ENCODE results near the gene GOLGA3. TPM values are rescaled to one million over a fixed set of nuclear protein-coding genes. Genes with fewer than 3 reads are reported as not detected.

GOLGA3 gene
- total RNA-seq, 1 donor from 2014 or later, result 78.7 TPM

GRCh38 chr12:132740652-132741051 lies 88.0 kb downstream of the GOLGA3 start:
- DNase-seq (ENCODE audit: low spot score), result no peak
- intact Hi-C loops (cut with micrococcal nuclease), result no loop called here
- H3K4me3 Mint-ChIP-seq, result no peak overlapping the region
- peaks cover 7% of the 10 kb centered on the region for H3K4me1 Mint-ChIP-seq (ENCODE audit: low read depth)
- H3K9me3 Mint-ChIP-seq, result no peaks in the 10 kb centered on the region
- no peak overlapping the region for H3K27ac Mint-ChIP-seq
- no peaks in the 10 kb centered on the region for H3K27me3 Mint-ChIP-seq (ENCODE audit: insufficient read depth)
- peaks cover 76% of the 10 kb centered on the region for H3K36me3 Mint-ChIP-seq (ENCODE audit: low read depth)

- intact Hi-C loops (cut with micrococcal nuclease), result no loop called here
- Mint-ChIP-seq H3K4me3 (no peak overlapping the region), H3K36me3 (ENCODE audit: low read depth) (peaks cover 77% of the 10 kb centered on the region), H3K27ac (no peak overlapping the region), H3K4me1 (ENCODE audit: low read depth) (peaks cover 7% of the 10 kb centered on the region), H3K27me3 (ENCODE audit: insufficient read depth) (no peaks in the 10 kb centered on the region), H3K9me3 (no peaks in the 10 kb centered on the region)
- DNase-seq (ENCODE audit: low spot score), result no peak
Measured at GRCh38 chr12:132740313-132740646, 88.4 kb downstream of the GOLGA3 start.

- intact Hi-C loops (cut with micrococcal nuclease), result no loop called here
- H3K27ac Mint-ChIP-seq, result no peak overlapping the region
- no peaks in the 10 kb centered on the region for H3K9me3 Mint-ChIP-seq
- no peaks in the 10 kb centered on the region for H3K27me3 Mint-ChIP-seq (ENCODE audit: insufficient read depth)
- H3K4me1 Mint-ChIP-seq (ENCODE audit: low read depth), result peaks cover 7% of the 10 kb centered on the region
- H3K4me3 Mint-ChIP-seq, result no peak overlapping the region
- DNase-seq (ENCODE audit: low spot score), result no peak
- peaks cover 74% of the 10 kb centered on the region for H3K36me3 Mint-ChIP-seq (ENCODE audit: low read depth)
Measured at GRCh38 chr12:132739600-132740312, 88.9 kb downstream of the GOLGA3 start.

- no peak overlapping the region for H3K27ac Mint-ChIP-seq
- intact Hi-C loops (cut with micrococcal nuclease), result no loop called here
- peaks cover 76% of the 10 kb centered on the region for H3K36me3 Mint-ChIP-seq (ENCODE audit: low read depth)
- H3K4me3 Mint-ChIP-seq, result no peak overlapping the region
- no peaks in the 10 kb centered on the region for H3K9me3 Mint-ChIP-seq
- no peaks in the 10 kb centered on the region for H3K27me3 Mint-ChIP-seq (ENCODE audit: insufficient read depth)
- no peaks in the 10 kb centered on the region for H3K4me1 Mint-ChIP-seq (ENCODE audit: low read depth)
- no peak for DNase-seq (ENCODE audit: low spot score)
Measured at GRCh38 chr12:132736913-132737312, 91.8 kb downstream of the GOLGA3 start.

GRCh38 chr12:132736378-132736777 lies 92.3 kb downstream of the GOLGA3 start:
- no peak overlapping the region for H3K4me3 Mint-ChIP-seq
- peaks cover 4% of the 10 kb centered on the region for H3K9me3 Mint-ChIP-seq
- peaks cover 76% of the 10 kb centered on the region for H3K36me3 Mint-ChIP-seq (ENCODE audit: low read depth)
- H3K27ac Mint-ChIP-seq, result no peak overlapping the region
- no peak for DNase-seq (ENCODE audit: low spot score)
- no peaks in the 10 kb centered on the region for H3K27me3 Mint-ChIP-seq (ENCODE audit: insufficient read depth)
- H3K4me1 Mint-ChIP-seq (ENCODE audit: low read depth), result no peaks in the 10 kb centered on the region
- intact Hi-C loops (cut with micrococcal nuclease), result no loop called here

- intact Hi-C loops (cut with micrococcal nuclease), result no loop called here
- Mint-ChIP-seq H3K4me3 (no peak overlapping the region), H3K36me3 (ENCODE audit: low read depth) (peaks cover 73% of the 10 kb centered on the region), H3K9me3 (peaks cover 4% of the 10 kb centered on the region), H3K27me3 (ENCODE audit: insufficient read depth) (no peaks in the 10 kb centered on the region), H3K4me1 (ENCODE audit: low read depth) (no peaks in the 10 kb centered on the region), H3K27ac (no peak overlapping the region)
- DNase-seq (ENCODE audit: low spot score), result no peak
Measured at GRCh38 chr12:132735496-132735895, 93.2 kb downstream of the GOLGA3 start.

GRCh38 chr12:132734206-132734605 lies 94.5 kb downstream of the GOLGA3 start:
- Mint-ChIP-seq H3K27ac (no peak overlapping the region), H3K9me3 (peaks cover 4% of the 10 kb centered on the region), H3K4me3 (no peak overlapping the region), H3K36me3 (ENCODE audit: low read depth) (peaks cover 72% of the 10 kb centered on the region), H3K4me1 (ENCODE audit: low read depth) (no peaks in the 10 kb centered on the region), H3K27me3 (ENCODE audit: insufficient read depth) (no peaks in the 10 kb centered on the region)
- no peak for DNase-seq (ENCODE audit: low spot score)
- intact Hi-C loops (cut with micrococcal nuclease), result no loop called here

- peaks cover 74% of the 10 kb centered on the region for H3K36me3 Mint-ChIP-seq (ENCODE audit: low read depth)
- H3K4me1 Mint-ChIP-seq (ENCODE audit: low read depth), result no peaks in the 10 kb centered on the region
- peaks cover 4% of the 10 kb centered on the region for H3K9me3 Mint-ChIP-seq
- no peaks in the 10 kb centered on the region for H3K27me3 Mint-ChIP-seq (ENCODE audit: insufficient read depth)
- no peak overlapping the region for H3K4me3 Mint-ChIP-seq
- intact Hi-C loops (cut with micrococcal nuclease), result no loop called here
- DNase-seq (ENCODE audit: low spot score), result no peak
- H3K27ac Mint-ChIP-seq, result no peak overlapping the region
Measured at GRCh38 chr12:132731574-132731973, 97.1 kb downstream of the GOLGA3 start.

GRCh38 chr12:132730353-132730752 lies 98.3 kb downstream of the GOLGA3 start:
- Mint-ChIP-seq H3K4me1 (ENCODE audit: low read depth) (no peaks in the 10 kb centered on the region), H3K36me3 (ENCODE audit: low read depth) (peaks cover 76% of the 10 kb centered on the region), H3K27me3 (ENCODE audit: insufficient read depth) (no peaks in the 10 kb centered on the region), H3K9me3 (peaks cover 4% of the 10 kb centered on the region), H3K4me3 (no peak overlapping the region), H3K27ac (no peak overlapping the region)
- DNase-seq (ENCODE audit: low spot score), result no peak
- intact Hi-C loops (cut with micrococcal nuclease), result no loop called here

- Mint-ChIP-seq H3K4me1 (ENCODE audit: low read depth) (no peaks in the 10 kb centered on the region), H3K36me3 (ENCODE audit: low read depth) (peaks cover 75% of the 10 kb centered on the region)
Measured at GRCh38 chr12:132729541-132730320, 98.9 kb downstream of the GOLGA3 start.

GRCh38 chr12:132728502-132728901 lies 100.2 kb downstream of the GOLGA3 start:
- DNase-seq (ENCODE audit: low spot score), result no peak
- H3K4me1 Mint-ChIP-seq (ENCODE audit: low read depth), result peaks cover 5% of the 10 kb centered on the region
- peaks cover 4% of the 10 kb centered on the region for H3K9me3 Mint-ChIP-seq
- H3K27me3 Mint-ChIP-seq (ENCODE audit: insufficient read depth), result no peaks in the 10 kb centered on the region
- H3K4me3 Mint-ChIP-seq, result no peak overlapping the region
- H3K36me3 Mint-ChIP-seq (ENCODE audit: low read depth), result peaks cover 73% of the 10 kb centered on the region
- intact Hi-C loops (cut with micrococcal nuclease), result no loop called here
- no peak overlapping the region for H3K27ac Mint-ChIP-seq

More at GRCh38 chr12:132729541-132730320, 98.9 kb downstream of the GOLGA3 start:
- no peaks in the 10 kb centered on the region for H3K27me3 Mint-ChIP-seq (ENCODE audit: insufficient read depth)
- DNase-seq (ENCODE audit: low spot score), result no peak
- H3K9me3 Mint-ChIP-seq, result peaks cover 4% of the 10 kb centered on the region
- H3K27ac Mint-ChIP-seq, result peak overlapping the region; percentile 34
- no peak overlapping the region for H3K4me3 Mint-ChIP-seq
- intact Hi-C loops (cut with micrococcal nuclease), result no loop called here

- Mint-ChIP-seq H3K36me3 (ENCODE audit: low read depth) (peaks cover 65% of the 10 kb centered on the region), H3K27me3 (ENCODE audit: insufficient read depth) (no peaks in the 10 kb centered on the region), H3K27ac (no peak overlapping the region), H3K4me1 (ENCODE audit: low read depth) (peaks cover 5% of the 10 kb centered on the region), H3K4me3 (no peak overlapping the region), H3K9me3 (peaks cover 4% of the 10 kb centered on the region)
- intact Hi-C loops (cut with micrococcal nuclease), result no loop called here
- DNase-seq (ENCODE audit: low spot score), result no peak
Measured at GRCh38 chr12:132727091-132727794, 101.4 kb downstream of the GOLGA3 start.

- Mint-ChIP-seq H3K4me3 (no peak overlapping the region), H3K9me3 (no peaks in the 10 kb centered on the region), H3K4me1 (ENCODE audit: low read depth) (peaks cover 5% of the 10 kb centered on the region), H3K27ac (no peak overlapping the region), H3K36me3 (ENCODE audit: low read depth) (peaks cover 59% of the 10 kb centered on the region), H3K27me3 (ENCODE audit: insufficient read depth) (no peaks in the 10 kb centered on the region)
- DNase-seq (ENCODE audit: low spot score), result no peak
- intact Hi-C loops (cut with micrococcal nuclease), result no loop called here
Measured at GRCh38 chr12:132726386-132726785, 102.3 kb downstream of the GOLGA3 start.

Data from activated T-helper 1 cell treated with anti-CD3 and anti-CD28 coated beads, Interleukin-12 subunit alpha, Interleukin-12 subunit beta, Interleukin-2, Interleukin-4 antibody, amounts not matched to agents 30 ng/mL and 10 ng/mL and 1 ng/mL, durations not matched to agents 14 hours and 24 hours and 36 hours (primary cell).